GM19452 (cell line): ENCODE results near the gene DNMT3A.

ENCODE experiments used
- ATAC-seq: cut with Tn5 transposase; IDR thresholded peaks from one replicate; pipeline ENCODE4 v1.9.1; 2021; ENCODE audit not compliant: unreplicated experiment

DNMT3A gene

GRCh38 chr2:25307949-25308557 lies 33.7 kb downstream of the DNMT3A start:
- no peak for ATAC-seq

GRCh38 chr2:25306777-25307368 lies 34.9 kb downstream of the DNMT3A start:
- no peak for ATAC-seq

- ATAC-seq = no peak
Observed at GRCh38 chr2:25305775-25306174, 36.0 kb downstream of the DNMT3A start.

GRCh38 chr2:25304826-25305596 lies 36.7 kb downstream of the DNMT3A start:
- no peak for ATAC-seq

GRCh38 chr2:25304321-25304720 lies 37.4 kb downstream of the DNMT3A start:
- no peak for ATAC-seq

- ATAC-seq = no peak
Observed at GRCh38 chr2:25303633-25304236, 38.0 kb downstream of the DNMT3A start.

GRCh38 chr2:25302758-25303375 lies 38.9 kb downstream of the DNMT3A start:
- ATAC-seq = no peak

- peak; percentile 94 for ATAC-seq
Observed at GRCh38 chr2:25301453-25302352, 40.0 kb downstream of the DNMT3A start.

GRCh38 chr2:25300001-25300400 lies 41.7 kb downstream of the DNMT3A start:
- no peak for ATAC-seq

- no peak for ATAC-seq
Observed at GRCh38 chr2:25298776-25299431, 42.8 kb downstream of the DNMT3A start.

GRCh38 chr2:25297738-25298137 lies 44.0 kb downstream of the DNMT3A start:
- no peak for ATAC-seq

GRCh38 chr2:25295621-25296020 lies 46.1 kb downstream of the DNMT3A start:
- ATAC-seq = peak; percentile 2

- ATAC-seq = peak; percentile 89
Observed at GRCh38 chr2:25294573-25295462, 46.9 kb downstream of the DNMT3A start.

GRCh38 chr2:25293958-25294562 lies 47.7 kb downstream of the DNMT3A start:
- ATAC-seq = peak; percentile 3

- ATAC-seq = no peak
Observed at GRCh38 chr2:25293145-25293544, 48.6 kb downstream of the DNMT3A start.

GRCh38 chr2:25292408-25292807 lies 49.3 kb downstream of the DNMT3A start:
- ATAC-seq = no peak

- no peak for ATAC-seq
Observed at GRCh38 chr2:25290811-25291495, 50.8 kb downstream of the DNMT3A start.
